Brain microvascular endothelial cell (primary cell): ENCODE measurements around the gene PARP1.
"Not testable (repeated sequence)": the region's sequence is repeated elsewhere in the genome, so short reads cannot be mapped to it uniquely, and the experiment has no call there.

Source experiments
- DNase-seq: peaks from one replicate; pipeline ENCODE4 v3.0.0-alpha.2; 2020
- H3K27ac ChIP-seq: fragments of 250-450 bp; sonication (Bioruptor Pico); 2 replicates; pipeline ENCODE4 v1.5.1; 2020; ENCODE audit warnings: mild to moderate bottlenecking, moderate library complexity
- H3K27me3 ChIP-seq: fragments of 250-450 bp; sonication (Bioruptor Pico); replicated peaks from 2 replicates; pipeline ENCODE4 v1.5.1; 2020; ENCODE audit warnings: mild to moderate bottlenecking
- H3K36me3 ChIP-seq: fragments of 250-450 bp; sonication (Bioruptor Pico); replicated peaks from 2 replicates; pipeline ENCODE4 v1.5.1; 2020; ENCODE audit warnings: mild to moderate bottlenecking
- H3K4me3 ChIP-seq: 2 replicates; pipeline ENCODE4 v1.5.1; 2011; ENCODE audit warnings: low read depth, mild to moderate bottlenecking, control low read depth, low read length, moderate library complexity
- CTCF ChIP-seq: IDR thresholded peaks from 2 replicates; pipeline ENCODE4 v1.5.1; 2011; ENCODE audit warnings: low read depth, mild to moderate bottlenecking, moderate library complexity, low read length, control low read depth, inconsistent platforms; ENCODE audit errors: missing control alignments
- in situ Hi-C: cut with HindIII; loops from 2 replicates; pipeline ENCODE4 v1.10.0; 2017; ENCODE audit warnings: low sequenced_read_pairs, low pct_ligation_motif_present

Gene PARP1

DNA sequence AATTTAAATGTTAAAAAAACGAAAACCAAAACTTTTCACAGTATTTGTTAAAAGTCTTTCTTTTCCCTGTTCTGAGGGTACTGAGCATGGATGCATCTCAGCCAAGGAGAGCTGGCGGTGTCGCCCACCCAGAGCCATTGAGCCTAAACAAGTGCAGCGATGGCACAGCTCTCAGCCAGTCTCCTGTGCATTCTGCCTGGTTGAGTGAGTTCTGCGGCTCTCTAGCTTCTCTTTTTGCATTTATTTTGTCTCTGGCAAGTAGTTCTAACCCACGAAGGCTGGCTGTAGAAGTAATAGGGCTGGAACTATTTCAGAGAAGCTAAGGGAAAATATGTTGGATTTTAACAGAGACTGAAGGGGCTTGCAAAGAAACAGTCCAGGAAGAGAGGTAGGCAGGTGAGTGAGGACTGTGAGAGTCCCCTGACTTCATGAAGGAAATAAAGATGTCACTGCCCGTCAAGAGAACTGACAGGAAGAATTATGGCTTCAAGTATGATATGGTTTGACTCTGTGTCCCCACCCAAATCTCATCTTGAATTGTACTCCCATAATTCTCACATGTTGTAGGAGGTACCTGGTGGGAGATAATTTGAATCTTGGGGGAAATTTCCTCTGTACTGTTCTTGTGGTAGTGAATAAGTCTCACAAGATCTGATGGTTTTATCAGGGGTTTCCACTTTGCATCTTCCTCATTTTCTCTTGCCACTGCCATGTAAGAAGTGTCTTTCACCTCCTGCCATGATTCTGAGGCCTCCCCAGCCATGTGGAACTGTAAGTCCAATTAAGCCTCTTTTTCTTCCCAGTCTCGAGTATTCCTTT is 63.2 kb downstream of the PARP1 start:
- no peak for DNase-seq

DNA sequence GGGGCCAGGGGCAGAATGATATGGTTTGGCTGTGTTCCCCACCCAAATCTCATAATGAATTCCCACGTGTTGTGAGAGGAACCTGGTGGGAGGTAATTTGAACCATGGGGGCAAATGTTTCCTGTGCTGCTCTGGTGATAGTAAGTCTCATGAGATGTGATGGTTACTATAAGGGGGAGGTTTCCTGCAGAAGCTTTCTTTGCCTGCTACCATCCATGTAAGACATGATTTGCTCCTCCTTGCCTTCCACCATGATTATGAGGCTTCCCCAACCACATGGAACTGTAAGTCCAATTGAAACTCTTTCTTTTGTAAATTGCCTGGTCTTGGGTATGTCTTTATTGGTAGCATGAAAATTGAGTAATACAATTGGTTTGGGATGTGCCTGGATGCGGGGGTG is 65.2 kb downstream of the PARP1 start:
- in situ Hi-C loops = no loop called here
- H3K4me3 ChIP-seq = no peak overlapping the region

More for the DNA sequence above, 63.2 kb downstream of the PARP1 start:
- no peak for TF ChIP-seq CTCF
- Histone ChIP-seq H3K27me3 (no peaks in the 10 kb centered on the region), H3K36me3 (no peaks in the 10 kb centered on the region), H3K4me3 (no peak overlapping the region), H3K27ac (no peak overlapping the region)
- in situ Hi-C loops = no loop called here

GRCh38 chr1:226340111-226340510 is 67.8 kb downstream of the PARP1 start:
- H3K36me3 ChIP-seq, DNase-seq, H3K27ac ChIP-seq, H3K4me3 ChIP-seq, H3K27me3 ChIP-seq, in situ Hi-C loops: not testable (repeated sequence)

More for the DNA sequence above, 65.2 kb downstream of the PARP1 start:
- Histone ChIP-seq H3K36me3 (no peaks in the 10 kb centered on the region), H3K27ac (no peak overlapping the region), H3K27me3 (no peaks in the 10 kb centered on the region)
- TF ChIP-seq CTCF = no peak
- DNase-seq = no peak

DNA sequence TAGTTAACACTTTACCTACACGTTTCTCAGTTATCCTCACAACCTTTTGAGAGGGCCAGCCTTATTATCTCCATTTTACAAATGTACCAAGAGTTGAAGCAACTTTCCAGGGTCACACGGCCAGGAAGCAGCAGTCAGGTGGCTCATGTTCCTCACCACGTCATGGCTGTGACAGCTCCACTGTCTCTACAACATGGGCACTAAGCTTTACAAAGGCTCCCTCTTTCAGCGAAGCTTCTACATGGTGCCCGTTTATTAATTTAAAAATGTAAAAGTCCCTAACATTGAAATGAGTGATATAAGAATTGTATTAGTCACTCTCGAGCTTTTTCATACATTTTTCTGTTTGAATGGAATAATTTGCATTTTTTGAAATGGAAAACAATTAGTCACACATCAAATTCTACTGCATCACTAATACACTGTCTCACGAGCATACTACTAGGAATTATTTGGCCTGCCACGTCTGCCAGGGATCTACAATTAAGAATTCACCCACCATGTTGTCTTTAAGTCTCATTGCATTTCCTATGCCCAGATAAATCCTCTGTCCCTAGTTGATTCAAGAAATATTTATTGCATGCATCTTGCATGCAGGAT is 70.5 kb downstream of the PARP1 start:
- no peak overlapping the region for H3K4me3 ChIP-seq
- DNase-seq = no peak
- in situ Hi-C loops = no loop called here
- TF ChIP-seq CTCF = no peak
- H3K27ac ChIP-seq = no peak overlapping the region
- no peaks in the 10 kb centered on the region for H3K36me3 ChIP-seq
- H3K27me3 ChIP-seq = no peaks in the 10 kb centered on the region

DNA sequence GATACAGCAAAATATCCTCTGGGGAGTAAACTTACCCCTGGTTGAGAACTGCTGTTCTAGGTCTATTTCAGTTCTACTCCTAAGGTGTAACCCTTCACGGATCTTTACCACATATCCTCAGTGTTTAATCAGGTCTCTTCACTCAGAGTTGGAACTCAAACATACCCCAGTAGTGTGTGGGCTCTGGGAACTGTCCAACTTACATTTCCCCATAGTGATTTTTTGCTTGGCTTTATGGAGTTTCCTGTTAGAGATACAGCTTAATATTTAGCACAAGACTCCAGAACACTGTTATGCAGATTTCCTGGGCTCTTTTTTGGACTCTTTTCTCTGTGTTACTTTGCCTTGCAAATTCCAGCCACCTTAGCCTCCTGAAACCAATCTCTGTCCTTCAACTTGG is 72.2 kb downstream of the PARP1 start:
- H3K27ac ChIP-seq = no peak overlapping the region
- H3K4me3 ChIP-seq = no peak overlapping the region
- no peaks in the 10 kb centered on the region for H3K27me3 ChIP-seq
- no peaks in the 10 kb centered on the region for H3K36me3 ChIP-seq
- no peak for TF ChIP-seq CTCF
- no peak for DNase-seq
- in situ Hi-C loops = no loop called here

GRCh38 chr1:226332947-226333346 is 74.9 kb downstream of the PARP1 start:
- DNase-seq = no peak
- TF ChIP-seq CTCF = no peak
- no peak overlapping the region for H3K27ac ChIP-seq
- H3K27me3 ChIP-seq = no peaks in the 10 kb centered on the region
- H3K36me3 ChIP-seq = no peaks in the 10 kb centered on the region
- in situ Hi-C loops = no loop called here
- H3K4me3 ChIP-seq = no peak overlapping the region
